DND-41 (cell line): ENCODE measurements around the gene STKLD1.

Experiments used
- EZH2 ChIP-seq: IDR thresholded peaks from 3 replicates; pipeline ENCODE4 v1.6.1; 2012; ENCODE audit warnings: borderline replicate concordance, low read depth, mild to moderate bottlenecking, moderate library complexity, low read length, inconsistent platforms; ENCODE audit not compliant: severe bottlenecking
- TF ChIP-seq, protein P1 (sequence below): IDR thresholded peaks from 2 replicates; pipeline ENCODE4 v1.5.1; 2012; ENCODE audit warnings: borderline replicate concordance, low read length, moderate library complexity, mild to moderate bottlenecking; ENCODE audit not compliant: poor library complexity, severe bottlenecking; ENCODE audit errors: extremely low read depth

DNA sequence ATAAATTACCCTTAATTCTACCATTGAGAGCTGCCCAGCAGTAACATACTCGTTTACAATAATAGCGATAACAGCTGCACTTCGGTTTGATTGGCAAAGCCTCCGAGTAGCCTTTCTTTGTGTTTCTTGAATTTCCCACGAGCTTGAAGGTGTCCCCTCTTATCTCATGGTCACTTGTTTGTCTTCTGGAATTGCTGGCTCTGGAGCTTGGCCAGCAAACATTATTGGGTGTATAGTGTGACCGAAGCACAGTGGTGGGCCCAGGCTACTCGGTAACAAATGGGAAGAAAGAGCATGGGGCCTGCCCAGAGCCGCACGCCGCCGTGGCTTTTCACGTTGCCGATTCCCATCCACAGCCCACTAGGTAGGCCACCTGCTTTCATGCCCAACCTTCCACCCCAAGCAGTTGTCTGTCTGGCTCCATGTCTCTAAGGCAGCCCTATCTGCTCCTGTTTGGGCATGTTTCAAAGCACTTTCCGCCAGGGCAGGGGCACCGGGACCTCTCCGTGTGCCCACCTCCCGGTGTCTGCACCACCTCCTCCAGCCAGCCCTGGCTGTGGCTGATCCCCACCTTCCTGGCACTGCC lies 8.7 kb downstream of the STKLD1 start:
- TF ChIP-seq, protein P1, sequence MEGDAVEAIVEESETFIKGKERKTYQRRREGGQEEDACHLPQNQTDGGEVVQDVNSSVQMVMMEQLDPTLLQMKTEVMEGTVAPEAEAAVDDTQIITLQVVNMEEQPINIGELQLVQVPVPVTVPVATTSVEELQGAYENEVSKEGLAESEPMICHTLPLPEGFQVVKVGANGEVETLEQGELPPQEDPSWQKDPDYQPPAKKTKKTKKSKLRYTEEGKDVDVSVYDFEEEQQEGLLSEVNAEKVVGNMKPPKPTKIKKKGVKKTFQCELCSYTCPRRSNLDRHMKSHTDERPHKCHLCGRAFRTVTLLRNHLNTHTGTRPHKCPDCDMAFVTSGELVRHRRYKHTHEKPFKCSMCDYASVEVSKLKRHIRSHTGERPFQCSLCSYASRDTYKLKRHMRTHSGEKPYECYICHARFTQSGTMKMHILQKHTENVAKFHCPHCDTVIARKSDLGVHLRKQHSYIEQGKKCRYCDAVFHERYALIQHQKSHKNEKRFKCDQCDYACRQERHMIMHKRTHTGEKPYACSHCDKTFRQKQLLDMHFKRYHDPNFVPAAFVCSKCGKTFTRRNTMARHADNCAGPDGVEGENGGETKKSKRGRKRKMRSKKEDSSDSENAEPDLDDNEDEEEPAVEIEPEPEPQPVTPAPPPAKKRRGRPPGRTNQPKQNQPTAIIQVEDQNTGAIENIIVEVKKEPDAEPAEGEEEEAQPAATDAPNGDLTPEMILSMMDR = no peak
- no peak for TF ChIP-seq EZH2
